GM12892 (cell line): ENCODE results near the gene EIF2S1.
A peak's percentile ranks its signal among the peaks of the same experiment; 100 is the strongest.

Source experiments
- DNase-seq: peaks from one replicate; pipeline ENCODE4 v3.0.0; 2011; ENCODE audit not compliant: insufficient read length
- FAIRE-seq: peaks from 2 replicates; lab custom pipeline; 2011; peaks lifted over from hg19 to GRCh38; lab: Jason Lieb, UNC
- POLR2A ChIP-seq: IDR thresholded peaks from 2 replicates; pipeline ENCODE4 v1.6.1; 2011; ENCODE audit warnings: low read depth, low read length, control low read depth
- POLR2AphosphoS5 ChIP-seq: IDR thresholded peaks from 2 replicates; pipeline ENCODE4 v1.6.1; 2011; ENCODE audit warnings: low read depth, low read length, control low read depth
- TAF1 ChIP-seq: IDR thresholded peaks from 2 replicates; pipeline ENCODE4 v1.6.1; 2011; ENCODE audit warnings: low read depth, mild to moderate bottlenecking, control low read depth, low read length, borderline replicate concordance

Gene EIF2S1

DNA sequence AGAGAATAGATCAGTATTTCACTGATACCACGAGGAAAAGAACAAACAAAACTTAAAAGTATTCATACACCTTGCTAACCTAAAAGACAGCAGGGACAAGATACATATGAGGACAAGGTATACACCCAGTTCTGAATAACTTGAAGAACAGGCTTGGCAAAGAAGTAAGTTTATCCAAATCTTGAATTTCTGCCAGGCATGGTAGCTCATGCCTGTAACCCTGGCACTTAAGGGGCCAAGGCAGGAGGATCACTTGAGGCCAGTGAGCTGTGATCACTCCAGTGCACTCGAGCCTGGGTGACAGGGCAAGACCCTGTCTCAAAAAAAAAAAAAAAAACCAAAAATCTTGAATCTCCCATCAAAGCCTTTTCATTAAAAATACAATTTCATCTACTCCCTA, 25.0 kb downstream of the EIF2S1 start:
- TF ChIP-seq POLR2AphosphoS5 (no peak), TAF1 (no peak), POLR2A (no peak)
- DNase-seq = no peak
- FAIRE-seq = no peak

GRCh38 chr14:67385618-67386017, 25.5 kb downstream of the EIF2S1 start:
- DNase-seq (no peak), FAIRE-seq (no peak)
- TF ChIP-seq TAF1 (no peak), POLR2A (no peak), POLR2AphosphoS5 (no peak)

- FAIRE-seq = no peak
- DNase-seq = no peak
- no peak for TF ChIP-seq TAF1
- peak; percentile 47; the same call in 1 of the 2 replicates for TF ChIP-seq POLR2AphosphoS5
- TF ChIP-seq POLR2A = no peak
These were observed 27.1 kb downstream of the EIF2S1 start for GRCh38 chr14:67387195-67387594.

- FAIRE-seq (no peak), DNase-seq (no peak)
- TF ChIP-seq TAF1 (no peak), POLR2AphosphoS5 (no peak)
These were observed 29.1 kb downstream of the EIF2S1 start for GRCh38 chr14:67389275-67389674.

DNA sequence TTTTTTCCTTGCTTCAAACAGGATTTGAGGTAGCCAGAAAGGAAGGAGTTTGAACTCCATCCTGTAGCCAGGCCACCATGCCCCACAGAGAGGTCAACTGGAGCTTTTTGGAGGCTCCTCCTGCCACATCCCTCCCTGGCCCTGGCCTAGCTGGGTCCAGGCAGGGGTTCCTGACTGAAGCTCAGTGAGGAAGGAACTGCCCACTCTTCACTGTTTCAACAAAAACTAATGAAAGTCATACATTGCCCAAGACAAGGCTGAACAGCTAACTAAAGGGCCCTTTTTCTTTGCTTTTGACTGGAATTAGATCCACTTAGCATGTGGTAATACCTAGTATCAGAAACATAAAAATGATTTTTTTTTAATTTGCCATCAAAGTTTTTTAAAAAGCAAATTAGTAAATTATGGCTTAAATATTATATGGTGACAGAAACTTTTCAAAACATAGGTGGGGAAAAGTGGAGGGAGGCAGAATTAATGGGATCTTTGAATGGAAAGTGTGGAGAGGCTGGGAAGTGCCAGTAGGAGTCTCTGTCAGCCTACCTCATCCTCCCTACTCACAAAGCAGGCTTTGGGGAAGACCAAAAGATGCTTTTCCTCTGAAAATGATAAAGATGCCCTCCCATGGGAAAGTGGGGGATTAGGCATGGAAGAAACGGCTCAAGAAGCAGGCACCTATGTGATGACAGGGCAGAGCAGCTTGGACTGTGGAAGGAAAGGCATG, 29.8 kb downstream of the EIF2S1 start:
- DNase-seq (no peak), FAIRE-seq (no peak)
- no peak for TF ChIP-seq POLR2AphosphoS5
- TF ChIP-seq POLR2A = no peak
- no peak for TF ChIP-seq TAF1

DNA sequence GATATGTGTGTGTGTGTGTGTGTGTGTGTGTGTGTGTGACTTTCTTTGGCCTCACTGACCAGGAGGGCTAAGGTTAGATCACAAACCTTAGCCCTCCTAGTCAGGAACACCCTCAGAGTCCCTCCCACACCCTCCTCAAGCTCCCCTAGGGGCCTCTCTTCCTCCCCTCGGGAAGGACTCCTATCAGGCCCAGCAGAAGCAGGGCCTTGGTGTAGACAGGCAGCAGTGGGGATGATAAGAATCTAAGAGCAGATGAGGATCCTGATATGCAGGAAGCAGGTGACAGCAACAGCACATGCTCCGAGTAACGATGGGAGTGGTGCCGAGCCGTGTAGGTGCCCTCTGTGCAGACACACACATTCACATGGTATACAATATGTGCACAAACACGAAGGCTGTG, 31.1 kb downstream of the EIF2S1 start:
- TF ChIP-seq POLR2AphosphoS5 = no peak
- TF ChIP-seq POLR2A = no peak
- TF ChIP-seq TAF1 = no peak
- DNase-seq (no peak), FAIRE-seq (no peak)

- TF ChIP-seq POLR2AphosphoS5 (no peak), POLR2A (no peak), TAF1 (no peak)
- no peak for DNase-seq
- FAIRE-seq = no peak
These were observed 32.0 kb downstream of the EIF2S1 start for GRCh38 chr14:67392123-67392522.

GRCh38 chr14:67392800-67393199, 32.7 kb downstream of the EIF2S1 start:
- TF ChIP-seq TAF1 (no peak), POLR2AphosphoS5 (no peak), POLR2A (no peak)
- no peak for FAIRE-seq
- no peak for DNase-seq

- DNase-seq = no peak
- FAIRE-seq = no peak
- no peak for TF ChIP-seq POLR2A
- TF ChIP-seq POLR2AphosphoS5 = no peak
- TF ChIP-seq TAF1 = no peak
These were observed 33.6 kb downstream of the EIF2S1 start for GRCh38 chr14:67393689-67394088.

DNA sequence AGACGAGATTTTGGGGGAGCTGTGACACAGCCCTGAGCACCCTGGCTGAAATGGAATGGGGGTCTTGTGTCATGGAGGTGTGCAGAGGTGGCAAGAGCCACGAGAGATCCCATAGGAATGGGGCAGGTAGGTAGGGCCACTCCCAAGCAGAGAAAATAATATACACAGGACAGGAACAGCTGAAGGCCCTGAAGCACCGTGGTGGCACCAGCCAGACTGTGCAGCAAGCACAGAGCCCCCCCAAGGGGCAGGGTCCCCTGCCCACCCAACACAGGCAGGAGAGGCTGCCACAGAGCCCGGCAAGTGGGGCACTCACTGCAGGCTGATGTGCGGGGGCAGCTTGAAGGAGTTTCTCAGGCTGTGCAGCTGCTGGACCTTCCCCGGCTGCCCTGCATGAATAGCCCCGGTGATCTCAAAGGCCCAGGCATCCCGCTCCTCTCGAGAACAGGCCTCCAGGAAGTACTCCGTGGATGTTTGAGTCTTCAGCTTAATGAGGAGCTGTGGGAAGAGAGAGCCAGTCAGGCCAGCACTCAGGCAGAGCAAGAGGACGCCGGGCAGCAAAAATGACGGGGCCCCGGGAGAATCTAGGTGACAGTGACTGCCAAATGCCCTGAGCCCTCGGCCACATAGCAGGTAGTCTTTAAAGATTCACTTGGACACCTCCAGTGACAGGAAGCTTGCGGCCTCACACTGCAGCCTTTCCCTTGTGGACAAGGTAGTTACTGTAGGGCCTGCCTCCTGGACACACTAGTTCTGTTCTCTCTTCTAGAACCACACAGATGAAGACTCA, 35.2 kb downstream of the EIF2S1 start:
- FAIRE-seq (no peak), DNase-seq (no peak)
- TF ChIP-seq POLR2A (no peak), POLR2AphosphoS5 (no peak), TAF1 (no peak)

DNA sequence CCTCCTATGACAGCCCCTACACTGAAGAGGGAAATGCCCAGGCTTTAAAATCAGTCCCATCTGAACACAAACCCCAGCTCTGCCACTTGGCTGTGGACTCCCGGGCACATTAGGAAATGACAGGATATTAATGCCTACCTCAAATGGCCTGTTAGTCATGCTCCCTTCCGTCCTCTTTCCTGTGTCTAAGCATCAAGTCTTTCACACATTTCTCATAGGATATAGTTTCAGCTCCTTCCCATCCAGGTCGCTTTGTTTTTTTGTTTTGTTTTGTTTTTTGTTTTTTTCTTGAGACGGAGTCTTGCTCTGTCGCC, 35.7 kb downstream of the EIF2S1 start:
- TF ChIP-seq POLR2AphosphoS5 (no peak), POLR2A (no peak), TAF1 (no peak)
- no peak for FAIRE-seq

GRCh38 chr14:67396381-67396970, 36.3 kb downstream of the EIF2S1 start:
- TF ChIP-seq POLR2A = no peak
- TF ChIP-seq POLR2AphosphoS5 = no peak
- no peak for TF ChIP-seq TAF1
- FAIRE-seq (no peak), DNase-seq (no peak)

More for the DNA sequence above, 35.7 kb downstream of the EIF2S1 start:
- DNase-seq = no peak
